ENCODE results near the gene CTSF. TPM values are rescaled to one million over a fixed set of nuclear protein-coding genes. Genes with fewer than 3 reads are reported as not detected.

CTSF gene
- total RNA-seq, 1 donor from 2014 or later: not detected

GRCh38 chr11:66529655-66530054 is 38.8 kb downstream of the CTSF start:
- peak overlapping the region; percentile 87 for H3K27ac Mint-ChIP-seq (ENCODE audit: unreplicated experiment)
- no peaks in the 10 kb centered on the region for H3K27me3 Mint-ChIP-seq (ENCODE audit: low read depth)

GRCh38 chr11:66529069-66529468 is 39.3 kb downstream of the CTSF start:
- H3K27me3 Mint-ChIP-seq (ENCODE audit: low read depth): no peaks in the 10 kb centered on the region
- no peaks in the 10 kb centered on the region for H3K4me1 Mint-ChIP-seq
- no peak overlapping the region for H3K4me3 Mint-ChIP-seq
- no peaks in the 10 kb centered on the region for H3K9me3 Mint-ChIP-seq
- no peak for DNase-seq (ENCODE audit: low read depth, low spot score)
- no peaks in the 10 kb centered on the region for H3K36me3 Mint-ChIP-seq (ENCODE audit: low read depth)
- no peak overlapping the region for H3K27ac Mint-ChIP-seq (ENCODE audit: unreplicated experiment)
- TF ChIP-seq, protein P1, sequence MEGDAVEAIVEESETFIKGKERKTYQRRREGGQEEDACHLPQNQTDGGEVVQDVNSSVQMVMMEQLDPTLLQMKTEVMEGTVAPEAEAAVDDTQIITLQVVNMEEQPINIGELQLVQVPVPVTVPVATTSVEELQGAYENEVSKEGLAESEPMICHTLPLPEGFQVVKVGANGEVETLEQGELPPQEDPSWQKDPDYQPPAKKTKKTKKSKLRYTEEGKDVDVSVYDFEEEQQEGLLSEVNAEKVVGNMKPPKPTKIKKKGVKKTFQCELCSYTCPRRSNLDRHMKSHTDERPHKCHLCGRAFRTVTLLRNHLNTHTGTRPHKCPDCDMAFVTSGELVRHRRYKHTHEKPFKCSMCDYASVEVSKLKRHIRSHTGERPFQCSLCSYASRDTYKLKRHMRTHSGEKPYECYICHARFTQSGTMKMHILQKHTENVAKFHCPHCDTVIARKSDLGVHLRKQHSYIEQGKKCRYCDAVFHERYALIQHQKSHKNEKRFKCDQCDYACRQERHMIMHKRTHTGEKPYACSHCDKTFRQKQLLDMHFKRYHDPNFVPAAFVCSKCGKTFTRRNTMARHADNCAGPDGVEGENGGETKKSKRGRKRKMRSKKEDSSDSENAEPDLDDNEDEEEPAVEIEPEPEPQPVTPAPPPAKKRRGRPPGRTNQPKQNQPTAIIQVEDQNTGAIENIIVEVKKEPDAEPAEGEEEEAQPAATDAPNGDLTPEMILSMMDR (conservative IDR thresholded peaks at IDR 0.05): no peak

More at GRCh38 chr11:66529655-66530054, 38.8 kb downstream of the CTSF start:
- no peaks in the 10 kb centered on the region for H3K9me3 Mint-ChIP-seq
- no peak for DNase-seq (ENCODE audit: low read depth, low spot score)
- TF ChIP-seq, protein P1 (conservative IDR thresholded peaks at IDR 0.05): no peak
- H3K4me3 Mint-ChIP-seq: no peak overlapping the region
- H3K4me1 Mint-ChIP-seq: no peaks in the 10 kb centered on the region
- H3K36me3 Mint-ChIP-seq (ENCODE audit: low read depth): no peaks in the 10 kb centered on the region

DNA sequence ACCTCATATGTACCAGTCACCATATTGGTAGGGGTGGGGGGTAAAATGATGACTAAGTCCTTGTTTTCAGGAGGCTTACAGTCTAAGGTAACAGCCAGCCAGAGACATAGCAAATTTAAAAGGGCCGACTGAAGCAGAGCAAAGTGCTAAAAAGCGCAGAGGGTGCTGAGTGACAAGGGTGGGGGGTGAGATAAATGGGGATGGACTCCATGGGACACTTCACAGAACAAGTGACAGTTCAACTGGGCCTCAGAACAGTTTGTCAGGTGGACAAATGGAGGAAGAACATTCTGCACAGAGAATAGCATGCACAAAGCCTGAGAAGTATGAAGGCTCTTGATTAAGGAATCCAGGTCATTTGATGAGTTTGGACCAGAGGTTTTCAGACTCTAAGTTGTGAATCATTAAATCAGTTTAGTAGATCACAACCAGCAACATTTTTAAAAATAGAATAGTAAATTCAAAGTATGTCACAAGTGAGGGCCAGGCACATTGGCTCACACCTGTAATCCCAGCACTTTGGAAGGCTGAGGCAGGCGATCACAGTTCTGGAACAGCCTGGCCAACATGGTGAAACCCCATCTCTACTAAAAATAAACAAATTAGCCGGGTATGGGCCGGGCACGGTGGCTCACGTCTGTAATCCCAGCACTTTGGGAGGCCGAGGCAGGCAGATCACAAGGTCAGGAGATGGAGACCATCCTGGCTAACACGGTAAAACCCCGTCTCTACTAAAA is 43.9 kb downstream of the CTSF start:
- TF ChIP-seq, protein P1 (conservative IDR thresholded peaks at IDR 0.05): no peak
- DNase-seq (ENCODE audit: low read depth, low spot score): no peak
- Mint-ChIP-seq H3K27ac (ENCODE audit: unreplicated experiment) (no peak overlapping the region), H3K27me3 (ENCODE audit: low read depth) (no peaks in the 10 kb centered on the region), H3K4me1 (no peaks in the 10 kb centered on the region), H3K9me3 (no peaks in the 10 kb centered on the region), H3K36me3 (ENCODE audit: low read depth) (peaks cover 7% of the 10 kb centered on the region), H3K4me3 (no peak overlapping the region)

DNA sequence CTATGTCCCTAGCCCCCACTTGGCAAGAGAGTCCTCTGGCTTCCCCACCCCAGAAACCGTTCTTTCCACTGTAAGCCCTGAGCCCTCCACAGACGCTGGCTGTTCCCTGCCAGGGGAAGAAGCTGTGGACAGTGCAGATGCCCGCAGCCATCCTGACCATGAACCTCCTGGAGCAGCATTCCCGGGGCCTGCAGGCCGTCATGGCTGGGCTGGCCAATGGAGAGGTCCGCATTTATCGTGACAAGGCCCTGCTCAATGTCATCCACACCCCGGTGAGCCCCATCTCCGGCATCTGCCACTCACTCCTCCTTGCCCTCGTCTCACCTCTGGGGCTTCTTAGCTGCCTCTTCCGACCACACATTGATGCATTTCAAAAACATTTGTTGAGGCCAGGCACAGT is 44.8 kb downstream of the CTSF start:
- H3K4me1 Mint-ChIP-seq: no peaks in the 10 kb centered on the region
- DNase-seq (ENCODE audit: low read depth, low spot score): no peak
- H3K27me3 Mint-ChIP-seq (ENCODE audit: low read depth): no peaks in the 10 kb centered on the region
- TF ChIP-seq, protein P1 (conservative IDR thresholded peaks at IDR 0.05): no peak
- H3K4me3 Mint-ChIP-seq: no peak overlapping the region
- no peak overlapping the region for H3K27ac Mint-ChIP-seq (ENCODE audit: unreplicated experiment)
- peaks cover 7% of the 10 kb centered on the region for H3K36me3 Mint-ChIP-seq (ENCODE audit: low read depth)
- no peaks in the 10 kb centered on the region for H3K9me3 Mint-ChIP-seq

Other genes with a start within 250 kb of the CTSF start
- 3.7 and 4.3 TPM in 2 replicates for gene RIN1, start 232.2 kb downstream of the CTSF start, total RNA-seq
- gene BRMS1, start 223.5 kb downstream of the CTSF start, total RNA-seq: 40.2 and 49.0 TPM in 2 replicates
- gene B4GAT1, start 221.0 kb downstream of the CTSF start, total RNA-seq: 43.3 and 43.8 TPM in 2 replicates
- gene SLC29A2, start 196.8 kb downstream of the CTSF start, total RNA-seq: 38.7 and 39.5 TPM in 2 replicates
- gene NPAS4, start 147.6 kb downstream of the CTSF start, total RNA-seq: 0.14 and 0.63 TPM in 2 replicates
- 91.4 and 92.7 TPM in 2 replicates for gene MRPL11, start 129.8 kb downstream of the CTSF start, total RNA-seq
- gene PELI3, start 101.7 kb downstream of the CTSF start, total RNA-seq: 13.3 and 13.6 TPM in 2 replicates
- gene DPP3, start 88.2 kb downstream of the CTSF start, total RNA-seq: 66.8 and 68.9 TPM in 2 replicates
- 54.7 and 56.1 TPM in 2 replicates for gene BBS1, start 58.0 kb downstream of the CTSF start, total RNA-seq
- 7.3 and 7.7 TPM in 2 replicates for gene ZDHHC24, start 22.6 kb downstream of the CTSF start, total RNA-seq
- 0.16 and 0.35 TPM in 2 replicates for gene ACTN3, start 21.7 kb downstream of the CTSF start, total RNA-seq
- 0.93 and 1.1 TPM in 2 replicates for gene CCDC87, start 24.5 kb upstream of the CTSF start, total RNA-seq
- gene CCS, start 24.6 kb upstream of the CTSF start, total RNA-seq: 47.2 and 49.8 TPM in 2 replicates
- 157 and 160 TPM in 2 replicates for gene RBM14, start 48.0 kb upstream of the CTSF start, total RNA-seq
- gene RBM4, start 70.1 kb upstream of the CTSF start, total RNA-seq: 268 and 269 TPM in 2 replicates
- 57.0 and 61.9 TPM in 2 replicates for gene RBM4B, start 109.3 kb upstream of the CTSF start, total RNA-seq
- 34.1 and 43.6 TPM in 2 replicates for gene SPTBN2, start 160.6 kb upstream of the CTSF start, total RNA-seq